Left lung (tissue), 10 donors: ENCODE data around the gene ZNF570. TPM values are rescaled to one million over a fixed set of nuclear protein-coding genes. Genes with fewer than 3 reads are reported as not detected.

Experiments used
- ATAC-seq: fragments of 200-7000 bp; cut with Tn5 transposase; one replicate; pipeline ENCODE4 v1.9.1; 2020; ENCODE audit warnings: moderate library complexity
- DNase-seq, 4 donors: peaks; one replicate each; pipeline ENCODE4 v3.0.0-alpha.2; 2013 to 2020
- H3K27ac ChIP-seq, 2 donors: fragments of 200-600 bp; sonication (generic) in 1 of 2; one replicate each; pipeline versions ENCODE4 v1.5.0 to v1.8.0; 2020 to 2021
- H3K27me3 ChIP-seq, 2 donors: fragments of 200-600 bp; sonication (generic) in 1 of 2; one replicate each; pipeline versions ENCODE4 v1.5.0 to v1.8.0; 2020 to 2021
- H3K36me3 ChIP-seq, 2 donors: fragments of 200-600 bp; sonication (generic) in 1 of 2; one replicate each; pipeline versions ENCODE4 v1.5.0 to v1.8.0; 2020 to 2021
- H3K4me1 ChIP-seq, 2 donors: fragments of 200-600 bp; one replicate each; pipeline ENCODE4 v1.8.0; 2021
- H3K4me3 ChIP-seq, 2 donors: fragments of 200-600 bp; sonication (generic) in 1 of 2; one replicate each; pipeline versions ENCODE4 v1.5.0 to v1.8.0; 2020 to 2021; ENCODE audit warnings: mild to moderate bottlenecking in 1 of 2
- H3K9me3 ChIP-seq, 2 donors: fragments of 200-600 bp; sonication (generic) in 1 of 2; one replicate each; pipeline versions ENCODE4 v1.5.0 to v1.8.0; 2020 to 2021
- intact Hi-C, 2 donors: fragments of 100-400 bp; cut with DNase I; formaldehyde crosslinking; loops; one replicate each; pipeline versions ENCODE4 v1.11.2 to v1.14.2; 2022
- polyA plus RNA-seq, 6 donors: library from polyadenylated mRNA; unstranded; fragments of 120-200 nt; gene quantifications; one replicate each; pipeline ENCODE4 v1.2.1, GENCODE V29; 2013; ENCODE audit not compliant: insufficient read length in 6 of 6
- total RNA-seq, 2 donors: library from RNA; stranded (reverse); fragmentation: NEBNext Ultra II Directional; extraction: Animal tissue kit (Norgen Biotek cat#: 25700); gene quantifications; one replicate each; pipeline ENCODE4 v1.2.1, GENCODE V29; 2021
- TF ChIP-seq, protein P1 (sequence below), 2 donors: fragments of 200-600 bp; sonication (generic) in 1 of 2; IDR thresholded peaks; one replicate each; pipeline versions ENCODE4 v1.5.0 to v1.8.0; 2021; ENCODE audit warnings: antibody characterized with exemption in 2 of 2
- donor health status: DM: no; HTN: yes; CAD: no.
- donor health status: DM: no; HTN: no; CAD: no.

Gene ZNF570
- total and polyA plus RNA-seq, 8 donors, result 4.1 to 12.9 (median 10.5) TPM

DNA sequence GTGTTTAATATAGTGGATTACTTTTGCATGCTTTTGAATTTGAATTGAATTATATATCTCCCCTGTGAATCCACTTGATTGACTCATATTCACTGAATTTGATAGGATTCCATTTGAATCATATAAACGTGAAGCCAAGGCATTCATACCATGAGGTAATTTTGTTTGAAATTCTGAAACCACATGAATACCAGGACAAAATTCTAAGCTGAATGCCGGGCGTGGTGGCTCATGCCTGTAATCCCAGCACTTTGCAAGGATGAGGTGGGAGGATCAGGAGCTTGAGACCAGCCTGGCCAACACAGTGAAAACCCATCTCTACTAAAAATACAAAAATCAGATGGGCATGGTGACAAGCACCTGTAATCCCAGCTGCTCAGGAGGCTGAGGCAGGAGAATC lies 42.0 kb downstream of the ZNF570 start:
- H3K9me3 ChIP-seq, result peaks cover 0 to 81% of the 10 kb centered on the region in 2 donors
- H3K27ac ChIP-seq, result no peak overlapping the region
- H3K4me3 ChIP-seq, result no peak overlapping the region
- H3K27me3 ChIP-seq, result peaks cover 0 to 6% of the 10 kb centered on the region in 2 donors
- intact Hi-C loops, result no loop called here
- no peaks in the 10 kb centered on the region for H3K4me1 ChIP-seq
- TF ChIP-seq, protein P1, sequence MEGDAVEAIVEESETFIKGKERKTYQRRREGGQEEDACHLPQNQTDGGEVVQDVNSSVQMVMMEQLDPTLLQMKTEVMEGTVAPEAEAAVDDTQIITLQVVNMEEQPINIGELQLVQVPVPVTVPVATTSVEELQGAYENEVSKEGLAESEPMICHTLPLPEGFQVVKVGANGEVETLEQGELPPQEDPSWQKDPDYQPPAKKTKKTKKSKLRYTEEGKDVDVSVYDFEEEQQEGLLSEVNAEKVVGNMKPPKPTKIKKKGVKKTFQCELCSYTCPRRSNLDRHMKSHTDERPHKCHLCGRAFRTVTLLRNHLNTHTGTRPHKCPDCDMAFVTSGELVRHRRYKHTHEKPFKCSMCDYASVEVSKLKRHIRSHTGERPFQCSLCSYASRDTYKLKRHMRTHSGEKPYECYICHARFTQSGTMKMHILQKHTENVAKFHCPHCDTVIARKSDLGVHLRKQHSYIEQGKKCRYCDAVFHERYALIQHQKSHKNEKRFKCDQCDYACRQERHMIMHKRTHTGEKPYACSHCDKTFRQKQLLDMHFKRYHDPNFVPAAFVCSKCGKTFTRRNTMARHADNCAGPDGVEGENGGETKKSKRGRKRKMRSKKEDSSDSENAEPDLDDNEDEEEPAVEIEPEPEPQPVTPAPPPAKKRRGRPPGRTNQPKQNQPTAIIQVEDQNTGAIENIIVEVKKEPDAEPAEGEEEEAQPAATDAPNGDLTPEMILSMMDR (IDR thresholded peaks at IDR 0.05), result no peak
- ATAC-seq, result no peak
- peaks cover 0 to 45% of the 10 kb centered on the region in 2 donors for H3K36me3 ChIP-seq
- DNase-seq, result no peak

DNA sequence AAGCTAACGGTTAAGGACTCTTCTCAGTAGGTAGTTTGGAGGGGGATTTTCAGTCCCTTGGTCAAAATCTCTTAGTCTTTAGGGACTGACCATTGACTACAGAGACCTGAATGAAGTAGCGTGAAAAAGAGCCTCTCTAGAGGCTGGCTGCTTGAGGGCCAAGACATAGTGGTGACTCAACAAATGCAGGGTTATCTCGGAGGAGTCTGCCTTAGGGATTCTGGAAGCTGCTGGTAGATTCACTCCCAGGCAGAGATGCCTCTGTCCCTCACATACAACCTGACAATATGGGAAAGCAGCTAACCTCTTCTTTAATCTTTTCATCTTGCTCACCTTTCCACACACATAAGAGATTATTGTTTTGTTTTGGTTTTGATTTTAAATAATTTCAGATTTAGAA lies 42.7 kb downstream of the ZNF570 start:
- peaks cover 0 to 87% of the 10 kb centered on the region in 2 donors for H3K9me3 ChIP-seq
- ATAC-seq (no peak), DNase-seq (no peak)
- TF ChIP-seq, protein P1 (IDR thresholded peaks at IDR 0.05), result no peak
- peaks cover 0 to 3% of the 10 kb centered on the region in 2 donors for H3K27me3 ChIP-seq
- H3K36me3 ChIP-seq, result peaks cover 0 to 50% of the 10 kb centered on the region in 2 donors
- intact Hi-C loops, result no loop called here
- H3K4me1 ChIP-seq, result no peaks in the 10 kb centered on the region
- H3K4me3 ChIP-seq, result no peak overlapping the region
- no peak overlapping the region for H3K27ac ChIP-seq

DNA sequence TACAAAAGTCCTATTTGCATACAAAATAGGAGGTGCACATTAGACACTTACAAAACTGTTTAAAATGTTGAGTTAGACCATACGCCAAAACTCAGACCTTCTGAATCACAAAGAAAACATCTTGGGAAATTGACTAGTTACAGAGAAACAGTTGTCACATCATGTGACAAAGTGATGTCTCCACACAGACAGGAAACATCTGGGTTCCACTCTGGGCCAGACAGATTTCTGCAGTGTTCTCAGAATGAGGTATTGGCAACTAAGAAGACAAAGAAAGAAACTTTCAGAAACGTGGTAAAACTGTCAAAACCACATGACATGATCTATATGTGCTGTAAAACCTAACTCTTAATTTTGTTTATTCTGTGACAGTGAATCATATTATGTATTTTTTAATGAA lies 44.2 kb downstream of the ZNF570 start:
- intact Hi-C loops, result no loop called here
- H3K27ac ChIP-seq, result no peak overlapping the region
- DNase-seq (no peak), ATAC-seq (no peak)
- peaks cover 0 to 52% of the 10 kb centered on the region in 2 donors for H3K36me3 ChIP-seq
- no peaks in the 10 kb centered on the region for H3K4me1 ChIP-seq
- no peaks in the 10 kb centered on the region for H3K27me3 ChIP-seq
- peaks cover 0 to 92% of the 10 kb centered on the region in 2 donors for H3K9me3 ChIP-seq
- TF ChIP-seq, protein P1 (IDR thresholded peaks at IDR 0.05), result no peak
- no peak overlapping the region for H3K4me3 ChIP-seq

DNA sequence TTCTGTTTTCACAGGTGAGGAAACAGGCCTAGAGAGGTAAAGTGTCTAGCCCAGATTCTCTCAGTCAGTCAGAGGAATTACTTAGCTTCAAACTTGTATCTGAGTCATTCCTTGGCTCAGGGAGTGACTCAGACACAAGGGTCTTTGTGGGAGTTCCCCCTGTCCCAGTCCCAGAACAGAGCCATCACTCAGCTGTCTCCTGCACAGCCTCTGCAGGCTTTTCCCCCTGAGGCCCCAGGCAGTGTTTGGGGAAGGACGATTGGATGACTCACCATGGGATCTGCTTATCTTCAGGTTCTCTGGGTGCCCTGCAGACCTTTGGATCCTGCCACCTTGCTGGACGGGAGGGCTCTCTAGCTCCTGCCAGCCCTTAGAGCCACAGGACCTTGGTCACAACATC lies 50.7 kb downstream of the ZNF570 start:
- Histone ChIP-seq H3K4me3 (no peak overlapping the region), H3K27ac (no peak overlapping the region), H3K36me3 (peaks cover 0 to 74% of the 10 kb centered on the region in 2 donors), H3K4me1 (no peaks in the 10 kb centered on the region), H3K27me3 (no peaks in the 10 kb centered on the region), H3K9me3 (peaks cover 0 to 100% of the 10 kb centered on the region in 2 donors)
- no peak for DNase-seq
- intact Hi-C loops, result no loop called here
- TF ChIP-seq, protein P1 (IDR thresholded peaks at IDR 0.05), result no peak
- no peak for ATAC-seq

DNA sequence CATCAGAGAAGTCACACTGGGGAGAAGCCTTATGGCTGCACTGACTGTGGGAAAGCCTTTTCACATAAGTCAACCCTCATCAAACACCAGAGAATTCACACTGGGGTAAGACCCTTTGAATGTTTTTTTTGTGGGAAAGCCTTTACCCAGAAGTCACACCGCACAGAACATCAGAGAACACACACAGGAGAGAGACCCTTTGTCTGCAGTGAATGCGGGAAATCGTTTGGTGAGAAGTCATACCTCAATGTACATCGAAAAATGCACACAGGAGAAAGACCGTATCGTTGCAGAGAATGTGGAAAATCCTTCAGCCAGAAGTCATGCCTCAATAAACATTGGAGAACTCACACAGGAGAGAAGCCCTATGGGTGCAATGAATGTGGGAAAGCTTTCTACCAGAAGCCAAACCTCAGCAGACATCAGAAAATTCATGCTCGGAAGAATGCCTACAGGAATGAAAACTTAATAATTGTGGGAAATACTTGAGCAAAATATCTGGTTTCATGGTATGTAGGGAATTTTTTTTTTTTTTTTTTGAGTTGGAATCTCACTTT lies 68.3 kb downstream of the ZNF570 start:
- H3K9me3 ChIP-seq, result peaks cover 0 to 53% of the 10 kb centered on the region in 2 donors
- TF ChIP-seq, protein P1 (IDR thresholded peaks at IDR 0.05), result no peak
- no peaks in the 10 kb centered on the region for H3K4me1 ChIP-seq
- intact Hi-C loops, result no loop called here
- ATAC-seq, result no peak
- no peak overlapping the region for H3K4me3 ChIP-seq
- no peak for DNase-seq
- H3K27ac ChIP-seq, result no peak overlapping the region
- no peaks in the 10 kb centered on the region for H3K27me3 ChIP-seq
- H3K36me3 ChIP-seq, result peaks cover 0 to 53% of the 10 kb centered on the region in 2 donors

Other genes starting within 250 kb of the ZNF570 start
- gene ZNF527, start 98.3 kb upstream of the ZNF570 start, total RNA-seq, result 1 to 10 TPM; 4.3 to 5.4 TPM
- gene ZNF527, start 98.3 kb upstream of the ZNF570 start, polyA plus RNA-seq, result 10 to 100 TPM in 5 of 6 donors, 1 to 10 TPM in 1; 9.9 to 11.9 (median 11.4) TPM
- gene ZNF569, start 1.9 kb upstream of the ZNF570 start, total RNA-seq, result 1 to 10 TPM; 3.5 to 4.6 TPM
- gene ZNF569, start 1.9 kb upstream of the ZNF570 start, polyA plus RNA-seq, result 10 to 100 TPM in 3 of 6 donors, 1 to 10 TPM in 3; 9.1 to 15.5 (median 10.4) TPM
- 1 to 10 TPM; 3.5 to 4.8 TPM for gene ZNF793, start 37.6 kb downstream of the ZNF570 start, total RNA-seq
- 10 to 100 TPM; 27.0 to 39.4 (median 38.5) TPM for gene ZNF793, start 37.6 kb downstream of the ZNF570 start, polyA plus RNA-seq
- 1 to 10 TPM; 3.4 to 5.1 TPM for gene ZNF571, start 125.4 kb downstream of the ZNF570 start, total RNA-seq
- gene ZNF571, start 125.4 kb downstream of the ZNF570 start, polyA plus RNA-seq, result 10 to 100 TPM; 10.9 to 15.0 (median 11.6) TPM
- gene ZNF540, start 125.5 kb downstream of the ZNF570 start, total RNA-seq, result 1 to 10 TPM; 1.9 to 2.3 TPM
- gene ZNF540, start 125.5 kb downstream of the ZNF570 start, polyA plus RNA-seq, result 1 to 10 TPM; 5.1 to 8.7 (median 7.0) TPM
- 10 to 100 TPM; 11.6 to 12.8 TPM for gene ZFP30, start 186.1 kb downstream of the ZNF570 start, total RNA-seq
- gene ZFP30, start 186.1 kb downstream of the ZNF570 start, polyA plus RNA-seq, result 10 to 100 TPM; 22.5 to 28.3 (median 23.9) TPM